A549 (cell line): Measurements from ENCODE around the gene SOX12. TPM values are rescaled to one million over a fixed set of nuclear protein-coding genes. Genes with fewer than 3 reads are reported as not detected.
A peak's percentile ranks its signal among the peaks of the same experiment; 100 is the strongest.

Source experiments
- ATAC-seq, 2 experiments: fragments of 200-7000 bp in 1 of 2; fragments of >200 bp in 1 of 2; cut with Nextera tagmentation in 1 of 2; cut with Tn5 transposase in 1 of 2; 3 replicates each; pipeline versions ENCODE4 v1.8.0 to v1.9.1; 2018 to 2020; ENCODE audit warnings: mild to moderate bottlenecking in 1 of 2, moderate library complexity in 1 of 2
- CTCF ChIA-PET: fragments of 300-600 bp; sonication (Branson Sonifier 250); formaldehyde crosslinking; extraction: SDS; loops from one replicate; lab custom pipeline; 2021; ENCODE audit warnings: antibody characterized with exemption, inconsistent platforms; lab: Yijun Ruan, JAX
- POLR2A ChIA-PET: fragments of 350-600 bp; formaldehyde crosslinking; extraction: SDS; loops from one replicate; lab custom pipeline; 2021; ENCODE audit warnings: antibody characterized with exemption, inconsistent platforms; lab: Yijun Ruan, JAX
- DNase-seq, 2 experiments: peaks; one replicate each; pipeline versions ENCODE4 v3.0.0 to v3.0.0-alpha.2; 2011 to 2016; ENCODE audit warnings: low read depth in 1 of 2, low spot score in 1 of 2
- FAIRE-seq: peaks from 2 replicates; lab custom pipeline; 2011; peaks lifted over from hg19 to GRCh38; lab: Jason Lieb, UNC
- H3K27ac ChIP-seq, 2 experiments: fragments of >200 bp; sonication (Bioruptor Twin); formaldehyde crosslinking; 3 replicates each; pipeline ENCODE4 v1.5.1; 2016 to 2017
- H3K4me1 ChIP-seq: fragments of >200 bp; sonication (Bioruptor Twin); formaldehyde crosslinking; 3 replicates; pipeline ENCODE4 v1.6.1; 2016
- H3K4me2 ChIP-seq: fragments of >200 bp; sonication (Bioruptor Twin); formaldehyde crosslinking; 3 replicates; pipeline ENCODE4 v1.6.1; 2016
- H3K4me3 ChIP-seq: fragments of >200 bp; sonication (Bioruptor Twin); formaldehyde crosslinking; 3 replicates; pipeline ENCODE4 v1.5.1; 2016
- H3K9me3 ChIP-seq: fragments of >200 bp; sonication (Bioruptor Twin); formaldehyde crosslinking; 3 replicates; pipeline ENCODE4 v1.6.1; 2016
- CHD4 ChIP-seq: fragments of 200-600 bp; sonication (generic); IDR thresholded peaks from 2 replicates; pipeline ENCODE4 v1.6.1; 2016; ENCODE audit warnings: antibody characterized with exemption, mild to moderate bottlenecking, borderline replicate concordance
- CTCF ChIP-seq: fragments of >200 bp; sonication (Bioruptor Twin); formaldehyde crosslinking; IDR thresholded peaks from 3 replicates; pipeline ENCODE4 v1.5.1; 2016
- EHMT2 ChIP-seq: fragments of 200-600 bp; sonication (generic); IDR thresholded peaks from 2 replicates; pipeline ENCODE4 v1.6.1; 2016; ENCODE audit warnings: antibody characterized with exemption, low read depth, mild to moderate bottlenecking, moderate library complexity
- EP300 ChIP-seq, 2 experiments: fragments of >200 bp; sonication (Bioruptor Twin); formaldehyde crosslinking; IDR thresholded peaks; 2 replicates in 1 of 2; 3 replicates in 1 of 2; pipeline ENCODE4 v1.6.1; 2016 to 2017
- ESRRA ChIP-seq: fragments of 150-350 bp; IDR thresholded peaks from 2 replicates; pipeline ENCODE4 v1.6.1; 2014; ENCODE audit warnings: mild to moderate bottlenecking, low read length, borderline replicate concordance
- GATA3 ChIP-seq: IDR thresholded peaks from 2 replicates; pipeline ENCODE4 v1.6.1; 2012; ENCODE audit warnings: borderline replicate concordance
- HDAC2 ChIP-seq: fragments of 200-600 bp; sonication (generic); IDR thresholded peaks from 2 replicates; pipeline ENCODE4 v1.6.1; 2016
- HES2 ChIP-seq: fragments of >200 bp; sonication (Bioruptor Twin); formaldehyde crosslinking; IDR thresholded peaks from 2 replicates; pipeline ENCODE4 v1.6.1; 2016
- HEYL ChIP-seq: fragments of 250-450 bp; sonication (Bioruptor Pico); IDR thresholded peaks from 2 replicates; pipeline ENCODE4 v1.8.0; 2021; ENCODE audit warnings: mild to moderate bottlenecking, moderate library complexity
- HMGXB4 ChIP-seq: fragments of 250-450 bp; sonication (Bioruptor Pico); IDR thresholded peaks from 2 replicates; pipeline ENCODE4 v1.5.0; 2021; ENCODE audit warnings: mild to moderate bottlenecking, moderate library complexity, borderline replicate concordance
- HOXA7 ChIP-seq: fragments of 250-450 bp; sonication (Bioruptor Pico); IDR thresholded peaks from 2 replicates; pipeline ENCODE4 v1.5.0; 2020; ENCODE audit warnings: mild to moderate bottlenecking, moderate library complexity
- HOXB13 ChIP-seq: fragments of 250-450 bp; sonication (Bioruptor Pico); IDR thresholded peaks from 2 replicates; pipeline ENCODE4 v1.5.0; 2020; ENCODE audit warnings: low read depth, mild to moderate bottlenecking, moderate library complexity
- HOXB5 ChIP-seq: fragments of 250-450 bp; sonication (Bioruptor Pico); IDR thresholded peaks from 2 replicates; pipeline ENCODE4 v1.5.0; 2020; ENCODE audit warnings: mild to moderate bottlenecking, moderate library complexity
- JUNB ChIP-seq: fragments of >200 bp; sonication (Bioruptor Twin); formaldehyde crosslinking; IDR thresholded peaks from 2 replicates; pipeline ENCODE4 v1.6.1; 2016
- KDM1A ChIP-seq: fragments of 200-600 bp; sonication (generic); IDR thresholded peaks from 2 replicates; pipeline ENCODE4 v1.6.1; 2016; ENCODE audit warnings: low read depth, mild to moderate bottlenecking
- KDM5A ChIP-seq: fragments of 200-600 bp; sonication (generic); IDR thresholded peaks from 2 replicates; pipeline ENCODE4 v1.6.1; 2016; ENCODE audit warnings: antibody characterized with exemption, mild to moderate bottlenecking
- MAZ ChIP-seq: fragments of 150-350 bp; IDR thresholded peaks from 2 replicates; pipeline ENCODE4 v1.6.1; 2014; ENCODE audit warnings: antibody characterized with exemption, low read depth, low read length, borderline replicate concordance
- POLR2AphosphoS2 ChIP-seq: conservative IDR thresholded peaks from 2 replicates; pipeline ENCODE4 v1.6.1; 2012; ENCODE audit warnings: low read length, improper control_type of control experiment, inconsistent platforms
- RFX5 ChIP-seq: fragments of 450-650 bp; IDR thresholded peaks from 2 replicates; pipeline ENCODE4 v1.7.1; 2014; ENCODE audit warnings: antibody characterized with exemption, mild to moderate bottlenecking, moderate library complexity
- RNF2 ChIP-seq: fragments of 200-600 bp; sonication (generic); IDR thresholded peaks from 2 replicates; pipeline ENCODE4 v1.6.1; 2016; ENCODE audit warnings: low read depth, mild to moderate bottlenecking, antibody characterized with exemption, moderate library complexity, borderline replicate concordance
- SMC3 ChIP-seq: fragments of >200 bp; sonication (Bioruptor Twin); formaldehyde crosslinking; IDR thresholded peaks from 3 replicates; pipeline ENCODE4 v1.6.1; 2018; ENCODE audit warnings: inconsistent platforms
- TFCP2L1 ChIP-seq: fragments of 250-450 bp; sonication (Bioruptor Pico); IDR thresholded peaks from 2 replicates; pipeline ENCODE4 v1.5.0; 2021; ENCODE audit warnings: mild to moderate bottlenecking
- USF2 ChIP-seq: fragments of 450-650 bp; IDR thresholded peaks from 2 replicates; pipeline ENCODE4 v1.6.1; 2014; ENCODE audit warnings: antibody characterized with exemption
- ZFP36 ChIP-seq: fragments of 450-650 bp; IDR thresholded peaks from 2 replicates; pipeline ENCODE4 v1.6.1; 2014; ENCODE audit warnings: borderline replicate concordance; ENCODE audit not compliant: partially characterized antibody
- ZNF302 ChIP-seq: fragments of 250-450 bp; sonication (Bioruptor Pico); IDR thresholded peaks from 2 replicates; pipeline ENCODE4 v1.9.0; 2021; ENCODE audit warnings: inconsistent platforms, mild to moderate bottlenecking, moderate library complexity
- WGBS: methylation state at CpG from one replicate; pipeline ENCODE4 v1.1.6; 2017; ENCODE audit errors: missing lambda C conversion rate; 5-methylcytosine and 5-hydroxymethylcytosine counted together
- polyA plus RNA-seq, 4 experiments: library from polyadenylated mRNA; depleted of rRNA in 3 of 4; stranded (reverse); fragments of >200 nt; fragmentation: RNase III in 1 of 4; extraction: RNeasy Plus Mini Kit Qiagen cat#74134 plus additional on column Dnase treatment in 1 of 4; gene quantifications; 2 replicates in 3 of 4; 3 replicates in 1 of 4; pipeline ENCODE4 v1.2.3, GENCODE V29; 2011 to 2017

SOX12 gene
- polyA plus RNA-seq, 2 of the 4 experiments (the other 2 are of a cell fraction): 7.0 to 29.2 TPM

- ChIA-PET CTCF (interaction anchor here (0.9 to 3.2 kb wide), 3 partner anchors 28 to 36 kb away, joined by 3 to 16 read pairs (median 5); no protein-coding TSS in a partner anchor), POLR2A (interaction anchor here (0.6 kb wide), 1 partner anchor 11 kb away, joined by 3 read pairs; no protein-coding TSS in a partner anchor)
- no peaks in the 10 kb centered on the region for H3K9me3 ChIP-seq
- ATAC-seq (no peak), FAIRE-seq (no peak), DNase-seq (no peak)
- H3K4me3 ChIP-seq: no peak overlapping the region
- H3K4me2 ChIP-seq: no peak overlapping the region
- WGBS: 73% methylated on average over 5 of the region's 5 CpGs
- TF ChIP-seq KDM5A: no peak
- no peak overlapping the region for H3K27ac ChIP-seq
- peaks cover 21% of the 10 kb centered on the region for H3K4me1 ChIP-seq
These were observed 30.8 kb upstream of the SOX12 start for GRCh38 chr20:294602-295001.

- POLR2A ChIA-PET: interaction anchor here (6.0 kb wide), 1 partner anchor 29 kb away, joined by 69 read pairs; the partner anchor contains the start of gene SOX12
- CTCF ChIA-PET: interaction anchor here (0.8 to 11.0 kb wide), 4 partner anchors 16 to 42 kb away, joined by 3 to 111 read pairs (median 6); no protein-coding TSS in a partner anchor
- FAIRE-seq: no peak
- H3K9me3 ChIP-seq: no peaks in the 10 kb centered on the region
- H3K4me2 ChIP-seq: no peak overlapping the region
- 92% methylated on average over 4 of the region's 4 CpGs for WGBS
- DNase-seq: no peak
- no peak overlapping the region for H3K4me3 ChIP-seq
- peaks cover 32% of the 10 kb centered on the region for H3K4me1 ChIP-seq
- H3K27ac ChIP-seq: no peak overlapping the region
- ATAC-seq: no peak
- TF ChIP-seq HOXB13 (CRISPR knock-in tag) (no peak), EP300 (IDR thresholded peaks at IDR 0.05) (no peak), HOXB5 (CRISPR knock-in tag) (no peak), MAZ (no peak), HDAC2 (no peak), KDM1A (no peak), SMC3 (no peak), ZNF302 (no peak), HES2 (no peak), CHD4 (no peak), ESRRA (no peak), HMGXB4 (CRISPR knock-in tag) (no peak), JUNB (no peak), HOXA7 (CRISPR knock-in tag) (no peak), EHMT2 (no peak), TFCP2L1 (CRISPR knock-in tag) (no peak), USF2 (no peak), HEYL (no peak), POLR2AphosphoS2 (no peak)
These were observed 29.5 kb upstream of the SOX12 start for GRCh38 chr20:295804-296203.

- ChIA-PET POLR2A (interaction anchor here (0.7 to 6.0 kb wide), 6 partner anchors 12 to 50 kb away, joined by 3 to 69 read pairs (median 4); partner anchors contain the start of gene SOX12), CTCF (interaction anchor here (1.7 to 11.0 kb wide), 4 partner anchors 31 to 56 kb away, joined by 5 to 111 read pairs (median 6); no protein-coding TSS in a partner anchor)
- Histone ChIP-seq H3K4me3 (peak within 1 kb of the TSS; percentile 75), H3K4me1 (peaks cover 33% of the 10 kb centered on the region), H3K27ac (peak within 1 kb of the TSS; percentile 95 to 97), H3K9me3 (no peaks in the 10 kb centered on the region), H3K4me2 (peak within 1 kb of the TSS; percentile 84)
- FAIRE-seq (peak; percentile 18), ATAC-seq (peak; percentile 92 to 96), DNase-seq (peak; percentile 94 to 95)
- WGBS: under 1% methylated on average over 67 of the region's 99 CpGs
- no peak for TF ChIP-seq ZFP36
- no peak for TF ChIP-seq RNF2
- TF ChIP-seq HOXA7 (CRISPR knock-in tag): no peak
- peak; percentile 71 for TF ChIP-seq KDM5A
- peak; percentile 62 for TF ChIP-seq GATA3
- TF ChIP-seq CTCF: peak; percentile 31; the same call in 2 of the 3 replicates
- 0 out of 2 replicates have a peak, but pooled peaks have one; percentile 20 for TF ChIP-seq TFCP2L1 (CRISPR knock-in tag)
- TF ChIP-seq RFX5: peak; percentile 50; the same call in 1 of the 2 replicates
- peak; percentile 75; the same call in 1 of the 2 replicates for TF ChIP-seq HDAC2
These were observed 28.0 kb upstream of the SOX12 start, which contains the start of gene ZCCHC3 for GRCh38 chr20:297098-297924. TSS of gene ZCCHC3 (plus strand) at chr20:297570. CDS start at chr20:297587, 17 bp downstream.
